Measurements from ENCODE around the gene ANKS6.

DNA sequence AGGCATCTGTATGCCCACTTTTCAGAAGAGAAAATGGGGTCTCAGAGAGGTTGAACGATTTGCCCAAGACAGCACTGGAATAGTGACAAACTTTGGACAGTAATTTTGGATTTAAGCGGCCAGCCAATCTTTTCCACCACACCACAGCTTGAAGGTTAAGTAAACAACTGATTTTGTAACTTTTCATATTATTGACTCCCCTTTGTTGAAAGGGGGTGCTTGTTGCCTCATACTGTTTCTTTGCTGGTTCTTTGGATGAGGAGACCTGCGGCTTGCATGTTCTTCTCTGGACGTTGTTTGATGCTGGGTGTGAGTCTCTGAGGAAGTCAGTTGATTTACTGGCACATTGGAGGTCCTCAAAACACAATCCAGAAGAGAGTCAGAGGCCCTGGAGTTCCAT is 76.0 kb downstream of the ANKS6 start:
- TF ChIP-seq POLR2A (IDR thresholded peaks at IDR 0.05; ENCODE audit: low read length) = no peak
- TF ChIP-seq GATA1 (IDR thresholded peaks at IDR 0.05; ENCODE audit: low read depth, low read length) = no peak

All from erythroblast (primary cell).